ENCODE measurements around the gene SEPTIN1.
A peak's percentile ranks its signal among the peaks of the same experiment; 100 is the strongest.
"Not testable (repeated sequence)": the region's sequence is repeated elsewhere in the genome, so short reads cannot be mapped to it uniquely, and the experiment has no call there.

The SEPTIN1 gene

GRCh38 chr16:30401768-30402425, 19.5 kb upstream of the SEPTIN1 start:
- no peak for DNase-seq (ENCODE audit: low read depth in 2 of 2)

- no peak for DNase-seq (ENCODE audit: low read depth in 2 of 2)
These were observed 17.2 kb upstream of the SEPTIN1 start for GRCh38 chr16:30399435-30400186.

- no peak for DNase-seq (ENCODE audit: low read depth in 2 of 2)
These were observed 16.5 kb upstream of the SEPTIN1 start for GRCh38 chr16:30398661-30399434.

- no peak for DNase-seq (ENCODE audit: low read depth in 2 of 2)
These were observed 15.7 kb upstream of the SEPTIN1 start for GRCh38 chr16:30397776-30398660.

GRCh38 chr16:30397056-30397455, 14.7 kb upstream of the SEPTIN1 start:
- DNase-seq (ENCODE audit: low read depth in 2 of 2): no peak

GRCh38 chr16:30396627-30397026, 14.3 kb upstream of the SEPTIN1 start:
- DNase-seq (ENCODE audit: low read depth in 2 of 2): not testable (repeated sequence)

DNA sequence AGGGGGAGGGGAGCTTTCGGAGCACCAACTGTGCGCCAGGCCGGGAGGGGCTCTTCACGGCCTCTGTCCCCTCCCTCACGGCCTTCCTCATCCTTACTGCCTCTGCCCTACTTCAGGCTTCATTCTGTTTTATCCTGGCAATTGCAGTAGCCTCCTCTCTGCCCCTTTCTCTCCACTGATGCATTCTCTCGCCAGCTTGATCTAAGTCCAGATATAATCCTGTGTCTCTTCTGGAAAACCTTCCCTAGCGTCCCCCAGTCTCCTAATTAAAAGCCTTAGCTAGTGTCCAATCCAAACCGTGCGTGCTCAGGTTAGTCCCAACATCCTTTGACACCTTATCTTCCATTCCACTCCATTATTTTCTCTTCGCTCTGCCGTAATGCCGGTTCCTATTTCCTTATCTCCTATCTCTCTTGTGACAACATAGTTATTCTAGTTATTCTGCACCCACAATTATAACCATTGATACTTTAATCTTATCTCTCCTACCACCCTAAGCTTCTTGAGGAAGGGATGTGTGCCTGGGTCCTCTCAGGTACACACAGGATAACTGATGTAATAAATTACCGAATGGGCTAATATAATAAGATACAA, 13.7 kb upstream of the SEPTIN1 start:
- DNase-seq (ENCODE audit: low read depth in 2 of 2): no peak

GRCh38 chr16:30395155-30395991, 13.0 kb upstream of the SEPTIN1 start, which contains the start of gene ZNF48:
Gene ZNF48, plus strand, starts transcription at chr16:30395420. Its CDS starts 375 bp downstream, at chr16:30395795.
- peak in 1 of 2 donors; percentile 47 for DNase-seq (ENCODE audit: low read depth in 2 of 2)

DNA sequence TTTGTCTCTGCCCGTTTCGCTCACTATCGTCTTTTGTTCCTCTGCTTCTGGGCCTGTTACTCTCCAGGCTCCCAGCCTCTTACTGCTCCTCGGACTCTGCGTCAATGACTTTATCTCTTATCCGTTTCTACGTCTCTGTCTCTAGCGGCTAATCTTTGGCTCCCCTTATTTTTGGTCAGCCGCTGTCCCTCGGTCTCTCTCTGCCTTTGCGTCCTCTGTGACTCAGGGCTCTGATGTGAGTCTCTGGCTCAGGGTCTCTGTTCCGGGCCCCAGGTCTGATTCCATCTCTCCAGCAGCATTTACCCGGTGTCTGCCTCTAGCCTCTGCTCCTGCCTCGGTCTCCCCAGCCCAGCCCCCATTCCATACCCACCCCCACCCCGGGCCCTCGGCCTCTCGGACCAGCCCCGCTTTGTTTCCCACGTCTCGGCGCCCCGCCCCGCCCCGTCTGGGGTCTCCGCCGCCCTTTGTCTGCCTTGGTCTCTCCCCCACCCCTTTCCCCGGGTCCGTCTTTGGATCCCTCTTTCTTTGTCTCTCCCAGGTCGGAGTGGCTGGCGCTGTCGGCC, 12.3 kb upstream of the SEPTIN1 start:
- no peak for DNase-seq (ENCODE audit: low read depth in 2 of 2)

DNA sequence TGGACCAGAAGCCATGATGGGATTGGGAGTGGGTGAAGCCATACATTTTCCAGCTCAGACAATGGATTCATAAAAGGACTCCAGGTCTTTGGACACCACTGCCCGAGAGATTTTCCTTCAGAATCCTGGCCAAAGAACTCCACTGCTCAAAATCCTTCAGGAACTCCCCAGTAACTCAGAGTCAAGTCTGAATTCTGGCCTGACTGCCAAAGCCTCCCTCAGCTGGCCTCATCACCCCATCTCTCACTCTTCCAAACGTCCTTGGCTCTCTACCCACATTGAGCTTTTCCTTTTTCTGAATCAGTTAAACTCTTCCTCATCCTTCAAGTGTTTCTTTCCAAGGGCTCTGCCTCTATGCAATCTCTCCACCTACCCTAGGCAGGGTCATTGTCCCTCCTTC, 1.2 kb upstream of the SEPTIN1 start:
- no peak for DNase-seq (ENCODE audit: low read depth in 2 of 2)

GRCh38 chr16:30381291-30382041, 895 bp downstream of the SEPTIN1 start:
- DNase-seq (ENCODE audit: low read depth in 2 of 2): peak in 1 of 2 donors; percentile 30

GRCh38 chr16:30380803-30381208, 1.6 kb downstream of the SEPTIN1 start:
- DNase-seq (ENCODE audit: low read depth in 2 of 2): no peak

- DNase-seq (ENCODE audit: low read depth in 2 of 2): no peak
These were observed 2.1 kb downstream of the SEPTIN1 start for GRCh38 chr16:30380072-30380802.

GRCh38 chr16:30379158-30379783, 3.1 kb downstream of the SEPTIN1 start:
- DNase-seq (ENCODE audit: low read depth in 2 of 2): no peak

DNA sequence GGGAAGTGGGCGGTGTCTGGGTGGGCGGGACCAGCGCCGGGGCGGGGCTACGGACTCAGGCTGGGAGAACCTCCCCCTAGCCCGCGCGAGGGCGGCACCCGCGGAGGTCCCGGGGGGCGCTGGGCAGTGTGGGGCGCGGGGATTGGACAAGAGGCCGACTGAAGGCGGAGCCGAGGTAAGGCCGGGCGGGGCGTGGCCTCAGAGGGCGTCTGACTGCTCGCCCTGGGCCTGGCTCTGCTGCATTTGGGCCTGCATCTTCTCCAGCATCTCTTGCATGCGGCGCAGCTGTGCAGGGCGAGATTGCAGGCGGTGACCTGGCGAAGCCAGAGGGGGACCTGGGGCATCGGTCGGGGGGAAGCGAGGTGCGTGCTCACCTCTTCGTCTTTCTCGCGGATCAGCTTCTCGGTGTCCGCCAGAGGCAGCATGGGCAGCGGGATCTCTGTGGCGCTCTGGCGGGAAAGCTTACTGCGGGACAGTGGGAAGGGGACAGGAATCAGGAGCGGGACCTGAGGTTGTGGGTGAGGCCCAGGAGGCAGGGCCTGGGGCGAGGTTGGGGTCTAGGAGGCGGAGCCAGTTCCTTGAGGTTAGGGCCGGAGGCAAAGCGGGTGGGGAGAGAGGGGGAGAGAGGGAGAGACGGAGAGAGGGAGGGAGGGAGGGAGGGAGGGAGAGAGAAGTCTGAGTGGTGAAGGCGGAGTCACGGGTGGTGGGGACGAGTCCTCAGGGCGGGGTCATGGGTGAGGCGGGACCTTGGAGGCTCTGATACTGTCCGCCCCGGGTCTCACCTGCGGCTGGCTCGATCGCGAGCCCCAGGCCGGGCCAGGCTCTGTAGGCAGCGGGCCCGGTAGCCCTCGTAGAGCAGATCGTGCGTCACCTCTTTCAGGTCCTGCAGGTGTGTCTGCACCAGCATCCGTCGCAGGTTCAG, 3.9 kb downstream of the SEPTIN1 start:
- DNase-seq (ENCODE audit: low read depth in 2 of 2): peak; percentile 99

DNA sequence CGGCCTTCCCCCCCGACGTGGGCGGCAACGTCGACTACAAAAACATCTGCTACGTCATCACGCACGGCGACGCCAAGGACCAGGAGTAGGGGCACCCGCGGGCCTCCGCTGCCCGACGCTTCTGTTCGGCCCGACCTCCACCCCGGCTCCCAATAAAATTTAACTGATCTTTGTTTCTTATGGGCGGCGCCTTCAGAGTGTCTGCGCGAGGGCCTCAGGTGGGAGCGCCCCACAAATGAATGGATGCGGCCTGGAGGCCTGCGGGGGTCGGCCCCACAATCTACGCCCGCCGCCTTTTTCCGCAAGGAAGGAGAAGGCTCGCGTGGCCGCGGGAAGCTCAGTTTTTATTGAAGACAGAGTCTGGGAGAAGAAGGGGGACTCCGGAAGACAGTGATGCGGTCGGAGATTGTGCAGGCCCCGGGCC, 4.5 kb downstream of the SEPTIN1 start:
- DNase-seq (ENCODE audit: low read depth in 2 of 2): peak; percentile 73 to 75

All from stimulated activated CD4-positive, alpha-beta T cell treated with anti-CD3 and anti-CD28 coated beads, Interleukin-4, amount 100 ng/mL, for 48 hours (primary cell).